ENCODE measurements around the gene RBM34.

The RBM34 gene

DNA sequence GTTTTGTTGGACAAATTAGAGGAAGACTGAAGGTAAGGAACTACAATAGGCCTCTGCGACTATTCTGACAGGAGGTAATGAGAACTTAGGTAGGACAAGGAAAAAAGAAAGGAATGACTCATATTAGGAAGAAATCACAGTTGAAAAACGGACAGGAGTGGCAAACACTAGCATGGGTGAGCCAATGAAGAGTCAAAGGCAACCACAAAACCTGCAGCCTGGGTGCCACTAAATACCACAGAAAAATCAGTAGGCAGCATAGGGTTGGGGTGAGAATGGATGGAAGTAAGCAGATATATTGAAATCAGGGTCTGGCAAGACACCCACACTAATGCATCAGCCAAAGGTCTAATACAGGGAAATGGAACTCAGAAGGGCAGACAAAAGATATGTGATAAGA, 10.0 kb downstream of the RBM34 start:
- DNase-seq, result no peak

- no peak for DNase-seq
Measured at GRCh38 chr1:235149824-235150223, 11.2 kb downstream of the RBM34 start.

GRCh38 chr1:235147269-235147668, 13.8 kb downstream of the RBM34 start:
- DNase-seq, result no peak

DNA sequence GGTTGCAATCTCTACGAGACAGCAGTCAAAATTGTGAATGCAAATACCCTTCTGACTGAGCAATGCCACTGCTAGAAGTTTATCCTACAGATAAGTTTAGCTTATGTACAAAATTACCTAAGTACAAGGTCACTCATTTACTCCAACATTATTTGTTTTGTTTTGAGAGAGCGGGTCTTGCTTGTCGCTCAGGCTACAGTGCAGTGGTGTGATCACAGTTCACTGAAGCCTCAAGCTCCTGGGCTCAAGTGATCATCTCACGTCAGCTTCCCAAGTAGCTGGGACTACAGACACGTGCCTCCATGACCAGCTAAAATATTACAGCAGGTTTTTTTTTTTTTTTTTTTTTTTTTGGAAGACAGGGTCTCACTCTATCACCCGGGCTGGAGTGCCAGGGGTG, 15.4 kb downstream of the RBM34 start:
- no peak for DNase-seq

DNA sequence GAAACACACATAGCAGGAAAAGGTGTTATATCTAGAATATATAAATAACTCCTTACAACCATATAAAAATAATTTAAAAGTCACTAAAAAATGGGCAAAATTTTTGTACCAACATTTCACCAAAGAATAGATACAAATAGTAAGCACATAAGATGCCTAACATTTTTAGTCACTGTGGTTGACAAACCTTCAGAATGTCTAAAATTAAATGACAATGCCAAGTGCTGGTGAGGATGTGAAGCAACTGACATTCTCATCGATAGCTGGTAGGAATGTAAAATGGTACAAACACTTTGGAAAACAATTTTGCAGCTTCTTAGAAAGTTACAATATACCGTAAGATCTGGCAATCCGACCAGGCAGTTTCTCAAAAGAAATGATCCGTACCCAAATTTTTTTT, 18.1 kb downstream of the RBM34 start:
- no peak for DNase-seq

- DNase-seq, result no peak
Measured at GRCh38 chr1:235139315-235139714, 21.7 kb downstream of the RBM34 start.

DNA sequence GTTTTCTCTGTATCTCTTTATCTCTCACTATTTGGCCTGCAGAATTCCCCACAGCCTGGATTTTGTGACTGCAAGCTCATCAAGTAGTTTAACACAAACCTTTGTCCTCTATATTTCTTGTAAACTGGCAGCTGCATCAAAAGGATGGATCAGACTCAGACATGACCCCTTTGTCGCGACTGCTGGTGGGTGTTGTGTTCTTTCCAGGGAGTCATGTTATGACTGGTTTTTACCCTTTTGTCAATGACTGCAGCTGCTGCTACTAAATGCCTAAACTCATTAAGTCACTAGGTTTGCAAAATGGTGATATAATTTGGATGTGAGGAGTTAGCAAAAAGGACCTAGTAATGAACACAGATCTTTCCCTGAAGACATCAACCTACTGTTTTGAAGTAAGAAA, 22.2 kb downstream of the RBM34 start:
- no peak for DNase-seq

- DNase-seq, result no peak
Measured at GRCh38 chr1:235136111-235136510, 24.9 kb downstream of the RBM34 start.

DNA sequence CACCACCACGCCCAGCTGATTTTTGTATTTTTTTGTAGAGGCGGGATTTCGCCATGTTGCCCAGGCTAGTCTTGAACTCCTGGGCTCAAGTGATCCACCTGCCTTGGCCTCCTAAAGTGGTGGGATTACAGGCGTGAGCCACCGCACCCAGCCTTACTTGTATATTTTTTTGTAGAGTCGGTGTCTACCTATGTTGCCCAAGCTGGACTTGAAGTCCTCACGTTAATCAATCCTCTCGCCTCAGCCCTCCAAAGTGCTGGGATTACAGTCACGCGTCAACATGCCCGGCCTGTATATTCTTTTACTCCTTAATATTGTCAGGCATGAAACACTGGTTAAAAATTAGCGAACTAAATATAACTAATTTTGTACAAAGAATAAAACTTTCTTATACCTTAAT, 26.9 kb downstream of the RBM34 start:
- DNase-seq, result no peak

DNA sequence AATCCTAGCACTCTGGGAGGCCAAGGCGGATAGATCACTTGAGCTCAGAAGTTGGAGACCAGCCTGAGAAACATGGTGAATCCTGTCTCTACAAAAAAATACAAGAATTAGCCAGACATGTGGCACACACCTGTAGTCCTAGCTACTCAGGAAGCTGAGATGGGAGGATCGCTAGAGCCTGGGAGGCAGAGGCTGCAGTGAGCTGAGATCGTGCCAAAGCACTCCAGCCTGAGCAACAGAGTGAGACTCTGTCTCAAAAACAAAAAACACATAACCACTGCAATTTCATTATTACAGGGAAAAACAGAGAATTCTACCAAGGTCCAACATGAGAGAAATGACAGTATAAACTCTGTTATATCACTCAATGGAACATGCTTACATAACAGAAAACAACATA, 28.0 kb downstream of the RBM34 start:
- no peak for DNase-seq

GRCh38 chr1:235131961-235132360, 29.1 kb downstream of the RBM34 start:
- no peak for DNase-seq

GRCh38 chr1:235130766-235131270, 30.2 kb downstream of the RBM34 start:
- DNase-seq, result no peak

- no peak for DNase-seq
Measured at GRCh38 chr1:235129774-235130570, 31.1 kb downstream of the RBM34 start.

GRCh38 chr1:235128456-235129328, 32.4 kb downstream of the RBM34 start, which contains the start of gene TOMM20:
TSS of gene TOMM20 (minus strand) at chr1:235128837. CDS start at chr1:235128715, 122 bp downstream.
- DNase-seq, result peak; percentile 93

DNA sequence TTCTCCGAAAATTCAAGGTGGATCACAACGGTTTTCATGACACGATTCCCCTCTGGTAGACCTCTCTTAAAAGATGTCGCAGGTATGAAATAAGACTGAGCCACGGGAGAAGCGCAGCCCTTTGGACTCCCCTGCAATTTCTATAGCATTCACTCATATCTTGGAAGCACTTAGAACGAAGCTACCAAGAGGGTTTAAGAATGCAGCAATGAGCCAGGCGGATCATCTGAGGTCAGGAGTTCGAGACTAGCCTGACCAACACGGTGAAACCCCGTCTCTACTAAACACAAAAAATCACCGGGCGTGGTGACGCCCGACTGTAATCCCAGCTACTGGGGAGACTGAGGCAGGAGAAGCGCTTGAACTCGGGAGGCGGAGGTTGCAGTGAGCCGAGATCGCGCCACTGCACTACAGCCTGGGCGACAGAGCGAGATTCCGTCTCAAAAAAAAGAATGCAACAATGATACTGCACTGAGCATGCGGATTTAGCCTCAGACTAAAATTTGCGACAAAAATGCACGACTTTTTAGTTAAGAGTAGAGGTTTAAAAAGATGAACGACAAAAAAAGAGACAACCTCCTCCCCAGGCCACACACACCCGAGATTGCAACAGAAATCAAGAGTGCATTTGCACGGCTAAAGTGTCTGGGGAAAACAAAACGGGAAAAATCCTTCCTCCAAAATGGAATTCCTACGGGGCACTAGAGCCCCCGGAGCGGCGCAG, 33.2 kb downstream of the RBM34 start:
- no peak for DNase-seq

- no peak for DNase-seq
Measured at GRCh38 chr1:235127203-235127602, 33.8 kb downstream of the RBM34 start.

GRCh38 chr1:235124665-235125064, 36.4 kb downstream of the RBM34 start:
- DNase-seq, result no peak

- DNase-seq, result no peak
Measured at GRCh38 chr1:235124111-235124510, 36.9 kb downstream of the RBM34 start.

- no peak for DNase-seq
Measured at GRCh38 chr1:235122348-235122747, 38.7 kb downstream of the RBM34 start.

- DNase-seq, result no peak
Measured at GRCh38 chr1:235113183-235113917, 47.7 kb downstream of the RBM34 start.

DNA sequence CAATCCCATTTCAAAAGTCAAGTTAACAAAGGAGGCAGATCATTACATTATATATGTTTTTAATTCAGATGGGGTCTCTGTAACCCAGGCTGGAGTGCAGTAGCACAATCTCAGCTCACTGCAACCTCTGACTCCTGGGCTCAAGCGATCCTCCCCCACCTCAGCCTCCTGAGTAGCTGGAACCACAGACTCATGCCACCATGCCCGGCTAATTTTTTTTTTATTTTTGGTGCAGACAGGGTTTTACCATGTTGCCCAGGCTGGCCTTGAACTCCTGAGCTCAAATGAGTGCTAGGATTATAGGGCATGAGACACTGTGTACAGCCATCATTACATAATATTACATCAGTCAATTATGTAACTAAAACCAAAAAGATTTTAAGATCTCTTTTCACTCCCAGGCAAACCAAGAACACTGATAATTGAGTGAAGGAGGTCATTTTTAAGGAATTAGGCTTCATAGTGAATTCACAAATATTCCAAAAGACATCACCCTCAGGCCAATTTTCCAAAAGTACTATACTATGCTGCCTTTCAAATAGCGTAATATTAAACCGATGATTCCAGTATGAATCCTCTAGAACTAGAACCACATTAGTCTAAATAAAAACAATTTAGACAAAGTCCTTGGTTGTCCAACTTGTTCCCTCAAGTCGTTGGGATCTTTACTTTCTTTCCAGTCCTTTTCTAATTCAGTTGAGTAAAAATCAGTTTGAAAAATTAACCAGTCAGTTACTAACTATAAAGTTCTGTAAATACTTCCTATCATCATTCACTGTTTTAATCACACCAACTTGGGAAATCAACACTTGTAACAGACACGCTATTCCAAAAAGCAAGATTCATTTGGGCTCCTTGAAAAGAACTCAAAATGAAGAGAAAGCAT, 48.5 kb downstream of the RBM34 start:
- no peak for DNase-seq
